ENCODE measurements around the gene FASN. TPM values are rescaled to one million over a fixed set of nuclear protein-coding genes. Genes with fewer than 3 reads are reported as not detected.
"Not testable (repeated sequence)": the region's sequence is repeated elsewhere in the genome, so short reads cannot be mapped to it uniquely, and the experiment has no call there.

The FASN gene
- 100 to 1,000 TPM in 1 of 2 donors, 10 to 100 TPM in 1; 16.3 to 388 TPM for total RNA-seq

GRCh38 chr17:82098169-82098938 is at the start of gene FASN:
Gene FASN, minus strand, starts transcription at chr17:82098236. Its CDS starts 1,791 bp downstream, at chr17:82096445.
- Histone ChIP-seq H3K4me3 (peak within 1 kb of the TSS; percentile 56 to 58), H3K27ac (peak within 1 kb of the TSS; percentile 89 to 97 (median 95)), H3K36me3 (replicated peaks in 1 of 2; ENCODE audit: insufficient read depth in 1 of 2, low read depth in 2 of 2) (peaks cover 0 to 7% of the 10 kb centered on the region in 2 donors), H3K9me3 (no peaks in the 10 kb centered on the region), H3K27me3 (no peaks in the 10 kb centered on the region), H3K4me1 (peaks cover 56% of the 10 kb centered on the region)
- TF ChIP-seq CTCF (IDR thresholded peaks at IDR 0.05) (peak in 5 of 7 experiments; percentile 36 to 60 (median 45)), POLR2A (IDR thresholded peaks at IDR 0.05) (peak; percentile 93 to 98 (median 96))
- DNase-seq (peak; percentile 93 to 96 (median 94)), ATAC-seq (peak; percentile 85)
- 0% methylated on average over 65 of the region's 124 CpGs; no CpG with 5 or more reads in 1 of the 2 donors for WGBS, 2 donors
- intact Hi-C loops (cut with DNase I): no loop called here

GRCh38 chr17:82146663-82147654 is 48.9 kb upstream of the FASN start:
- Histone ChIP-seq H3K4me1 (no peaks in the 10 kb centered on the region), H3K27ac (no peak overlapping the region), H3K27me3 (no peaks in the 10 kb centered on the region), H3K36me3 (replicated peaks in 1 of 2; ENCODE audit: insufficient read depth in 1 of 2, low read depth in 2 of 2) (peaks cover 0 to 1% of the 10 kb centered on the region in 2 donors), H3K4me3 (no peak overlapping the region), H3K9me3 (no peaks in the 10 kb centered on the region)
- WGBS, 2 donors: 81 to 88% methylated on average over 18 of the region's 18 CpGs
- TF ChIP-seq POLR2A (IDR thresholded peaks at IDR 0.05): no peak
- no peak for TF ChIP-seq CTCF (IDR thresholded peaks at IDR 0.05)
- DNase-seq (no peak), ATAC-seq (no peak)
- intact Hi-C loops (cut with DNase I): no loop called here

- Histone ChIP-seq H3K27me3 (no peaks in the 10 kb centered on the region), H3K4me3 (no peak overlapping the region), H3K27ac (no peak overlapping the region), H3K9me3 (no peaks in the 10 kb centered on the region), H3K36me3 (replicated peaks in 1 of 2; ENCODE audit: insufficient read depth in 1 of 2, low read depth in 2 of 2) (peaks cover 0 to 1% of the 10 kb centered on the region in 2 donors), H3K4me1 (no peaks in the 10 kb centered on the region)
- no peak for DNase-seq
- no peak for ATAC-seq
- TF ChIP-seq POLR2A (IDR thresholded peaks at IDR 0.05): no peak
- no peak for TF ChIP-seq CTCF (IDR thresholded peaks at IDR 0.05)
- WGBS, 2 donors: 91 to 94% methylated on average over 8 to 9 of the region's 13 CpGs
- intact Hi-C loops (cut with DNase I): no loop called here
These were observed 47.6 kb upstream of the FASN start for GRCh38 chr17:82145550-82146155.

DNA sequence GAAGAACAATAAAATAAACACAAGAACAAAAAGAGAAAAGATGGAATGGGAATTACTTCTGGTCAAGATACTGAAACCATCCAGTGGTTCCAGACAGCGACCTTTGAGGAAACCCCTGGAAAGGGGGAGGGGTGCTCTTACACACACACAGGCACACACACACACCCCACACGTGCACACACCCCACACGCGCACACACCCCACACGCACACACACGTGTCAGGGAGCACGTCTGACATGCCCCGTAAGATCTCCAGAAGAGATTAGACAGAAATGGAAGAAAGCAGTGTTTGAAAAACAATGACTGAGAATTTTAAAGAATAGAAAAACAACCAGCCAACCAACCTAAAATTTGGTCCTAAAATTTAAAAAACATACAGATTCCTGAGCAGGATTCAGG is 45.3 kb upstream of the FASN start:
- no peak for TF ChIP-seq CTCF (IDR thresholded peaks at IDR 0.05)
- H3K27me3 ChIP-seq: no peaks in the 10 kb centered on the region
- no peak for DNase-seq
- intact Hi-C loops (cut with DNase I): no loop called here
- no peak overlapping the region for H3K4me3 ChIP-seq
- no peak overlapping the region for H3K27ac ChIP-seq
- no peaks in the 10 kb centered on the region for H3K4me1 ChIP-seq
- no peaks in the 10 kb centered on the region for H3K9me3 ChIP-seq
- H3K36me3 ChIP-seq (replicated peaks in 1 of 2; ENCODE audit: insufficient read depth in 1 of 2, low read depth in 2 of 2): peaks cover 0 to 1% of the 10 kb centered on the region in 2 donors
- no peak for ATAC-seq
- 83 to 85% methylated on average over 8 of the region's 8 CpGs for WGBS, 2 donors

DNA sequence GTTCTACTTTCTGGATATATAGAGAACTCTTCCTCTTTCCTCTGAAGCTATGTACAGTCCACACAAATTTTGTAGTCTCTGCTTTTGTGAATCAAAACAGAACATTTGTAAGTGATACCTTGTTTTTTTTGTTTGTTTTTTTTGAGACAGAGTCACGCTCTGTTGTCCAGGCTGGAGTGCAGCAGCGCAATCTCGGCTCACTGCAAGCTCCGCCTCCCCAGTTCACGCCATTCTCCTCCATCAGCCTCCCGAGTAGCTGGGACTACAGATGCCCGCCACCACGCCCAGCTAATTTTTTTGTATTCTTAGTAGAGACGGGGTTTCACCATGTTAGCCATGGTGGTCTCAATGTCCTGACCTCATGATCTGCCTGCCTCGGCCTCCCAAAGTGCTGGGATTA is 41.9 kb upstream of the FASN start:
- ATAC-seq; DNase-seq; H3K36me3 ChIP-seq (replicated peaks in 1 of 2; ENCODE audit: insufficient read depth in 1 of 2, low read depth in 2 of 2); H3K27ac ChIP-seq; H3K4me1 ChIP-seq; H3K4me3 ChIP-seq; intact Hi-C loops (cut with DNase I); H3K27me3 ChIP-seq; H3K9me3 ChIP-seq: not testable (repeated sequence)
- 83 to 97% methylated on average over 10 of the region's 10 CpGs for WGBS, 2 donors

All from body of pancreas (tissue), 4 donors.